HG03139 (cell line): ENCODE data around the gene TM7SF2.
"Not testable (repeated sequence)": the region's sequence is repeated elsewhere in the genome, so short reads cannot be mapped to it uniquely, and the experiment has no call there.

ENCODE experiments used
- ATAC-seq: cut with Tn5 transposase; IDR thresholded peaks from one replicate; pipeline ENCODE4 v1.9.1; 2021; ENCODE audit not compliant: unreplicated experiment

Gene TM7SF2

DNA sequence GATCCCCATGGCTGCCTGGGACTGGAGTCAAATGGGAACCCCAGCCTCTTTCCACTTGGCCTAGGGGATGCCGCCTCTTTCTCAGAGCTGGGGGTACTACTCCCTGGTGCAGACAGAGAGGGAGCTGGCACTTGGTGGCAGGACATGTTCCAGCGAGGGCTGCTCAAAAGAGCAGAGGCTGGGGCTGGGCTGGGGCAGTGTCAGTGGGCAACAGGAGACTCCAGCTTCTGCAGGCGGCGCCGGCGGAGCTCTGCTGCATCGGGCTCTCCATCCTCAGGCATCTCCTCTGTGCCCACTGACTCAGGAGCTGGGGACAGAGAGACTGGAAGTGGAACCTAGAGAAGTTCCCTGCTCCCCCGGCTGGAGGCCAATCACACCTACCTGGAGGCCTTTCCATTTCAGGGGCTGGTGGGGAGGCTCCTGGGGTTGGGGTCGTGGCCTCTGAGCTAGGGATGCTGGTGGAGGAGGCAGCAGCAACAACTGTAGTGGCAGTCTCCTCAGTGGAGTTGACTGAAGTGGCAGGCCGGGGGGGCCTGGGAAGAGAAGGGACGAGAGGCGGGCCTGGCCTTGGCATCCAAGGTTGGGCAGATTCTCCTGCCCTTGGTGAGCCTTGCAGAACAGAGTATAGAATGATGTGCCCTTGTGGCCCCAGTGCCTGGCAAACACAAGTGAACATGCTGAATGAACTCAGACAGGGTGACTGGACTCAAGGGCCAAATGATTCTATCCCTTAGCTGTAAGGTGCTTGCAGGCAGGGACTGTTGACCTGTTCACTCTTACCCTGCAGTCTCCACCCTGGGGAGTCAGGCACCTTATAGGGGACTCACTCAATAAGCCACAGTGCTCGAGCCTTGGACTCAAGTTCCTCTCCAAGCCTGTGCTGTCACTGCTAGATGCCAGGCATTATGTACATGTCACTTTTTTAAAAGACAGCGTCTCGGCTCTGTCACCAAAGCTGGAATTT is 16.8 kb downstream of the TM7SF2 start:
- ATAC-seq = no peak

GRCh38 chr11:65129649-65130441 is 18.2 kb downstream of the TM7SF2 start:
- ATAC-seq = no peak

DNA sequence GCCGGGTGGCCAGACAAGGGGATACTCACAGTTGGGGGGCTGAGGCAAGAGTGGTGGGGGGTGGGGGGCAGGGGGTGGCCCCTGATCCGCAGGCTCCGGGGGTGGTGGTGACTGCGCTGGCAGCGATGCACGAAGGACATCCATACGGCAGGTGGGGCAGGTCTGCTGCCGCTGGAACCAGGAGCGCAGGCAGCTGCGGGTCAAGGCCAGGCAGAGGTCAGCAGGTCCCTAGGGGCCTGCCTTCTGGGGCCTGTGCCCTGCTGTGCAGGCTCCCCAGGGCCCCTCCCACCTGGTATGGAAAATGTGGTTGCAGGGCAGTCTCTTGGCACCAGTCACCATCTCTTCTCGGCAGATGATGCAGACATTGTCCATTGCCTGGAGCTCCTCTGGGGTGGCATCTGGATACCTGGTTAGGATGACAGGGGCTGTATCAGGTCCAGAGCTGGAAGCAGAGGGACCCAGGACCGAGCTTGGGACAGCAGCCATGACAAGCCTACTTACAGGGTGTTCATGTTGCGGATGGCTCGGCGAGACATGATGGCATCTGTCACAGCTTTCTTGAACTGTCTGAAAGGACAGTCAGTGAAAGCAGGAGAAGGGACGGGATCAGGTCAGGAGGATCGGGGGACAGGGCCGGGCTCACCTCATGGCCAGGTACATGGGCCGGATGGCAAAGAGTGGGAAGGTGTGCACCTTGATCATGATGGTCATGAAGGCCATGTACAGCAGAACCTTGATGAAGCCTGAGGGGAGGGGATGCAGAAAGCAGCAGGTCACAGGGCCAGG is 19.2 kb downstream of the TM7SF2 start:
- ATAC-seq = no peak

DNA sequence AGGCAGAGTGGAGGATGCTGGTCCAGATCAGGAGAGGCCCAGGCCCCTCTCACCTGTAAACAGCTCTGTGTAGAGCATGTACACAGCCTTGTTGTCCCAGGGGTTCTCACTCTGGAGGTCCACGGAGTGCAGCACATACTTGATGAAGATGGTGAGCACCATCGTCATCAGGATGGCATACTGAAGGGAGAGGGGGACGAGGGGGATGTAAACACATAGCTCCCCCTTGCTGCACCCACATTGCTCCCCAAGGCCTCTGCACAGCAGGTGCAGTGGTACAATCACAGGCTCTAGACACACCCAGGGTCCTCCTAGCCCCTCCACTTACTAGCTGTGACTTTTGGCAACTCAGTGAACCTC is 19.7 kb downstream of the TM7SF2 start:
- ATAC-seq = no peak

GRCh38 chr11:65131895-65132237 is 20.2 kb downstream of the TM7SF2 start:
- ATAC-seq = no peak

- peak; percentile 37 for ATAC-seq
These were observed 20.7 kb downstream of the TM7SF2 start for GRCh38 chr11:65132238-65132987.

GRCh38 chr11:65132988-65133700 is 21.5 kb downstream of the TM7SF2 start:
- ATAC-seq = no peak

- ATAC-seq = no peak
These were observed 22.1 kb downstream of the TM7SF2 start for GRCh38 chr11:65133724-65134123.

DNA sequence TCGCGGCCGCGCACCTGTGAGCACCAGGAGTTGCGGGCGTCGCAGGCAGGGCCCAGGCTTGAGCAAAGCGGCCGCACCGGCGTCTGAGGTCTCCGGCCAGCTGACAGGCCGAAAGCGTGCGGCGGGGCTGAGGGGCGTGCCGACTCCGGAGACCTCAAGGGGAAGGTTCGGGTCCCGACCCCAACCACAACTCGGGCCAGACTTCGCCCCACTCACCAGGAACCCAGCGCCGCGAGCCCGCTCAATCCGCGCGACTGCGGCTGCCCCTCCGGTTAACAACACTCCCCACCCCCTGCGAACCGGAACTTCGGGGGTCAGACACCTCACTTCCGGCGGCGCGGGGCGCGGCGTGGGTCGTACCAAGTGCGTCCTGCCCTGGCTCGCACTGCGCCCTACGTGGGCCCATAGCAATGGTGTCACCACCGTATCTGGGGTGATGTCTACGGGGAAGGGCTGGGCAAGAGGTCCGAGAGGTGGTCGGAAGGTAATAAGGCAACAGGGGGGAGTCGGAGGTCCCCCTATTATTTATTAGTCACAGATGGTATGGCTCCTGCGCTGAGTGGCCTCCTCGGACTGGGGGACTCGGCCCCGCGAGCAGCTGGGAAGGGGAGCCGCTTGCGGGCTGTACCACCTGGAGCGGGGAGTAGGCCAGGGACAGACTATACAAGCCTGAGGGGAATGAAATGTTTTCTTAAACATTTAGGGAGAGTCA is 22.7 kb downstream of the TM7SF2 start, which contains the start of gene SYVN1:
TSS of gene SYVN1 (minus strand) at position 280 of the 712 bp plus-strand sequence. CDS start 918 bp downstream, outside the sequence.
- ATAC-seq = peak; percentile 37

GRCh38 chr11:65134952-65135632 is 23.4 kb downstream of the TM7SF2 start:
- ATAC-seq = peak; percentile 55

DNA sequence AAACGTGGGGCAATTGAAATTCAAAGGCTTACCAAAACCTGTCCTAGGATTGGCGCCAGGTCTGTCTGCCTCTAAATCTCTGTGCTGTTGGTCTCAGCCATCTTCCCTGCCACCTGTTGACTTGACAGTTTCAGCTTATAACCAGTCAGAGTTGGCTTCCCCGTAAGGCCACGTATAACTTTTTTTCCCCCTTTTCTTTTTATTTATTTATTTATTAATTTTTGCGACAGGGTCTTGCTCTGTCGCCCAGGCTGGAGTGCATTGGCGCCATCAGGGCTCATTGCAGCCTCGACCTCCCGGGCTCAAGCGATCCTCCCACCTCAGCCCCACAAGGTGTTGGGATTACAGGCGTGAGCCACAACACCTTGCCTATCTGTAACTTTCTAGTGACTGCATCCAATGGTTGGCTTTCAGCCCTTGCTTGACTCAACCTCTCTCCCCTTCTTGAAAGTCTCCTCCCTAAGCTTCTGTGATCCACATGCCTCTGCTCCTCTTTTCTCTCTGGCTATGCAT is 24.0 kb downstream of the TM7SF2 start:
- ATAC-seq = no peak

DNA sequence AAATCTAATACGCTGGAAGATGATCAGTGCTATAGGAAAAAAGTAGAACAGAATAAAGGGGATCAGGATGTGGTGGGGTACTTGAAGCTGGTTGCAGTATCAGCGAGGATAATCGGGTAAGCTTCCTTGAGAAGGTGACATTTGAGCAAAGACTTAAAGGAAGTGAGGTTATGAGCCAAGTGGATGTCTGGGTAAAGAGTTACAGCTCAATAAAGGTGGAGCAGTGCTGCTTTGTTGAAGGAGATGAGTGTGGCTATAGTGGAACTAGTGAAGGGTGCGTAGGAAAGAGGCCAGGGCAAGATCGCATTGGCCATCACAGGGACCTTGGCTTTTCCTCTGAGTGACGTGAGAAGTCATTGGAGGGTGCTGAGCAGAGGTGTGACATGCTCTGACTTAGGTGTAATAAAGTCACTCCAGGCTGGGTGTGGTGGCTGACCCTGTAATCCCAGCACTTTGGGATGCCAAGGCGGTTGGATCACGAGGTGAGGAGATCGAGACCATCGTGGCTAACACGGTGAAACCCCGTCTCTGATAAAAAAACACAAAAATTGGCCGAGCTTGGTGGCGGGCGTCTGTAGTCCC is 24.9 kb downstream of the TM7SF2 start:
- ATAC-seq = no peak

GRCh38 chr11:65141896-65142494 is 30.3 kb downstream of the TM7SF2 start:
- ATAC-seq = no peak

- ATAC-seq = no peak
These were observed 35.8 kb downstream of the TM7SF2 start for GRCh38 chr11:65147352-65148075.

DNA sequence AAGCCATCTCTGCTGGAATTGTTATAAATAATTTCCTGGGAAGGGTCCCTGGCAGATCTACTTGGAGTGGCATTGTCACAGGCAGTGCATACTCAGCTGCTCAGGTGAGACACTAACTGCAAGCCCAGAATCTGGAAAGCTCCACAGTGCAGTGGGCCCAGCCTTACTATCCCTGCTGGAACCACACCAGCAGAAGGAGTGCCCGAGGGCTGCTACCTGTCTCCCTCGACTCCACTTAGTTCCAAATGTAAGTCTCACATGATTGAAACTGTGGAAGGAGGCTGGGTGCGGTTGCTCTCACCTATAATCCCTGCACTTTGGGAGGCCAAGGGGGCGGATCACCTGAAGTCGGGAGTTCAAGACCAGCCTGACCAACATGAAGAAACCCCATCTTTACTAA is 37.0 kb downstream of the TM7SF2 start:
- ATAC-seq = no peak

- ATAC-seq = not testable (repeated sequence)
These were observed 38.4 kb downstream of the TM7SF2 start for GRCh38 chr11:65150131-65150508.
